NK-92 treated with Interleukin-12 subunit alpha and Interleukin-12 subunit beta, amount 100 ng/mL, for 24 hours (cell line): ENCODE results near the gene IFNL3.
"Not testable (repeated sequence)": the region's sequence is repeated elsewhere in the genome, so short reads cannot be mapped to it uniquely, and the experiment has no call there.

Experiments used
- DNase-seq: peaks from one replicate; lab custom pipeline; 2025; lab: John Stamatoyannopoulos, UW

Gene IFNL3

GRCh38 chr19:39244410-39245100 lies at the start of gene IFNL3:
Gene IFNL3 (minus strand): TSS chr19:39245006. CDS start chr19:39244967, 39 bp downstream.
- not testable (repeated sequence) for DNase-seq

DNA sequence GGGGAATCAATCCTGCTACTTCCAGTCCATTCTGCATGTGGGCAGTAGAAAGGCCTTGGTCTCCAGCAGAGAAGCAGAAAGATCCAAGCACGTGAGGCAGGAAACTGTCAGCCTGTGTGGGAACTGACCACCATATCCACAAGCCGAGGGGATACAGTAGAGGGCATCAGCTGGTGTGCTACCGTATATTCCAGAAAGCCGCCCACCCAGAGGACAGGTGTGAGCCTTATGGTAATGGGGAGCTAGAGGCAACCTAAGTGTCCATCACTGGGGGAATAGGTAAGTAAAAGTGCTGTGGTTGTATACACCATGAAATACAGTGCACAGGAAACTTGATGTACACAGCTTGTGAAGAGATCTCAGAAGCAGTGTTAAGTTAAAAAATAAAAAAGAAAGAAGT lies 48.6 kb upstream of the IFNL3 start:
- no peak for DNase-seq

GRCh38 chr19:39284032-39284431 lies 39.2 kb upstream of the IFNL3 start:
- DNase-seq: no peak

DNA sequence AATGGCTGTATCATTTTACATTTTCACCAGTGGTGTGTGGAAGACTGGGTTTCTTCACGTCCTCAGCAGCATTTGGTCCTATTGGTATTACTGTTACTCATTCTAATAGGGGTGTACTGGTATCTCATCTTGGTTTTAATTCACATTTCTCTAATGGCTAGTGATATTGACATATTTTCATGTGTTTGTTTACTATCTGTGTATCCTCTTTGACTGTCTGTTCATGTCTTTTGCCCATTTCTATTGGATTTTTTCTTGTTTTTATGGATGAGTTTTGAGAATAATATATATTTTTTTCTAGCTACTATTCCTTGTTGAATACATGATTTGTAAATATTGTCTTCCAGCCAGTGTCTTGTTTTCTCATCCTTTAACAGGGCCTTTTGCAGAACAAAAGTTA lies 37.2 kb upstream of the IFNL3 start:
- no peak for DNase-seq

DNA sequence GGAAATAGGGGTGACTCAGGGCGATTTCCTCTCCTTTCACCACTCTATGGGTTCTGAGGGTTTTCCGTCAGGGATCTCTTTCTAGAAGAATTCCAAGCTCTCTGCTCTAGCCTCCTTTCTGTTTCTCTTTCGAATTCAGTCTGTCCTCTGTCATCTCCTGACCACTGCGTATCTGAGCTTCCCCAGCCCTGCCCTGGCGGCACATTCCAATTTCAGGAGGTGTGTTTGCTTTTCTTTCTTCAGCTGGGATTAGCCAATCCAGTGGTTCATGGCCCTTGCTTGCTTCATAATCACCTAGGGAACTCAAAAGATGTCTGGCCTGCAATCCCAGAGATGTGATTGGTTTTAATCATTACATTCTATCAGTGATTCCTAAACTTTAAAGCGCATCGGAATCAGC lies 32.8 kb upstream of the IFNL3 start:
- DNase-seq: no peak

- DNase-seq: no peak
Observed at GRCh38 chr19:39276740-39277139, 31.9 kb upstream of the IFNL3 start.

- no peak for DNase-seq
Observed at GRCh38 chr19:39275578-39275977, 30.8 kb upstream of the IFNL3 start.

- not testable (repeated sequence) for DNase-seq
Observed at GRCh38 chr19:39273859-39274258, 29.1 kb upstream of the IFNL3 start.

GRCh38 chr19:39270036-39270871 lies 25.4 kb upstream of the IFNL3 start:
- no peak for DNase-seq

- DNase-seq: not testable (repeated sequence)
Observed at GRCh38 chr19:39269369-39269768, 24.6 kb upstream of the IFNL3 start.

DNA sequence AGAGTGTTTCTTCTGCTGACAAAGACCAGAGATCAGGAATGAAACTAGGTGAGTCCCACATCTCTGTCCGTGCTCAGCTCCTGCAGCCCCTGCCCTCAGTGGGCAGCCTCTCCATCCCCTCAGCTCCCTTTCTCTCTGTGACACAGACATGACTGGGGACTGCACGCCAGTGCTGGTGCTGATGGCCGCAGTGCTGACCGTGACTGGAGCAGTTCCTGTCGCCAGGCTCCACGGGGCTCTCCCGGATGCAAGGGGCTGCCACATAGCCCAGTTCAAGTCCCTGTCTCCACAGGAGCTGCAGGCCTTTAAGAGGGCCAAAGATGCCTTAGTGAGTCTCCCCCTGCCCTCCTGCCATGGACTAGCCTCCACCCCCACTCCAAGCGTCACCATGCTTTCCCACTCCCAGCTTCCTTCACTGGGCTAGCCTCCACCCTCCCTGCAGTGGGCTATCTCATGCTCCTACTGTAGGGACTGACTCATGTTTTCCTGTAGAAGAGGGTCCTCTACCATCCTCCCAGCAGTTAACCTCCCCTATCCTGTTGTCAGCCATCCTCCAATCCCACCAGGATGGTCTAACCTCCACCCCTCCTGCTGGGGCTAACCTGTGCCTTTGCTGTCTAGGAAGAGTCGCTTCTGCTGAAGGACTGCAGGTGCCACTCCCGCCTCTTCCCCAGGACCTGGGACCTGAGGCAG lies 23.9 kb upstream of the IFNL3 start:
- not testable (repeated sequence) for DNase-seq

GRCh38 chr19:39268085-39268484 lies 23.3 kb upstream of the IFNL3 start, which contains the start of gene IFNL2:
Gene IFNL2 (plus strand): TSS chr19:39268396. CDS start chr19:39268569, 173 bp downstream.
- not testable (repeated sequence) for DNase-seq

DNA sequence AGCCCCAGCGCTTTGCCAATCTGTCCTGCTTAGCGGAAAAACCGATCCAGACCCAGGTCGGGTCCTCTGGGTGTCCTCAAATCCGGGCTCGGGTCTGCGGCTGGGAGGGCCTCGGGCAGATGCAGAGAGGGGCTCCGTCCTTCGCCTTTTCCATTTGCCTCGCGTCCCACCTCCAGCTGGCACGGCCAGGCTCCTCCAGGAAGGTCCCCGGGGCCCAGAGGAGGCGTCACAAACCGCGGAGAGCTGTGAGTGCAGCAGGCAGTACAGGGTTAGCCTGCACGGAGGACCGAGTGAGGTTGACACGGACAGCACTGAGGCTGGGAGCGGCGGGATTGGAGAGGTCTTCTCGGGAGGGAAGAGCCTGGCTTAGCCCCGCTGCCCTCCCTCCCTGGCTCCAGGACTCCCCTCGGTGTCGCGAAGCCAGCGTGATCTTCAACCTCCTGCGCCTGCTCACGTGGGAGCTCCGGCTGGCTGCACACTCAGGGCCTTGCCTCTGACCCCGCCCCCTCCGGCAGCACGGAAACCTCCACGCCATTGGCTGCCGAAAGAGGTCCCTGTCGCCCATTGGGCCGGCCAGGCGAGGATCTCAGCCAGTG lies 20.6 kb upstream of the IFNL3 start:
- DNase-seq: no peak

DNA sequence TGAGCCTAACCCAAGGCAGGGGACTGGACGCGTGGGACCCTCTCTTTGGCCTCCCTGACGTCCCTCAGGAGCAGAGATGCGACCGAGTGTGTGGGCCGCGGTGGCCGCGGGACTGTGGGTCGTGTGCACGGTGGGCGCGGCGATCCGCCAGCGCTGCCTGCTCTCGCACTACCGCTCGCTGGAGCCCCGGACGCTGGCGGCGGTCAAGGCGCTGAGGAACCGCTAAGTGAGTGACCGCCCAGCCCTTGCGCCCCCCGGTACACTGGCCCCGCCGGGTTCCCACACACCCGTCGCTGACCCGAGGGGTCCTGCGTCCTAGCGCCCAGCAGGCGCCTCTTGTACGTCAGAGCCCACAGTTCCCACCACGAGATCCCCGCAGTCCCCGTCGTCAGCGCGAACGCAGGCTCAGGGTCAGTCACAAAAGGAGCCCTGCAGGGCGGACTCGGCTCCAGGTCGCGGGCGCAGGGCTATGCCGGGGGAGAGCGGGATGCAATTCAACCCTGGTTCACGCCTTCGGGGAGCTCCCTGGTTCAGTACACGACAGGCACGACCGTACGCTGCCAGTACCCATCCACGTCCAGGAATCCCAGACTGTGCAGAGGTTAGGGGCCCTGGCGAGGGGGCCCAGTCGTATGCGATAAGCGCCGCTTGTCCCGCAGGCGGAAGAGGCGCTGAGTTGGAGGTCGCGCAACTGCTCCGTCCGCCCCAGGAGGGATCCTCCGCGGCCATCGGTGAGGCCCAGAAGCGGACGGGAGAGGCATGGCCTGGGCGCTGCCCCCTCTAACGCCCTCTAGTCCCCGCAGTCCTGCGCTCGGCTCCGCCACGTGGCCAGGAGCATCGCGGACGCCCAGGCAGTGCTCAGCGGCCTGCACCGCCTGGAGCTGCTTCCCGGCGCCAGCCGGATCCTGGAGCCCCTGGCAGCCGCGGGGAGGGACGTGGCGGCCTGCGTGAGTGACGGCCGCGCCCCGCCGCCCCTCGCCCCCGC lies 19.8 kb upstream of the IFNL3 start:
- no peak for DNase-seq

GRCh38 chr19:39263912-39264305 lies 19.1 kb upstream of the IFNL3 start:
- DNase-seq: no peak

DNA sequence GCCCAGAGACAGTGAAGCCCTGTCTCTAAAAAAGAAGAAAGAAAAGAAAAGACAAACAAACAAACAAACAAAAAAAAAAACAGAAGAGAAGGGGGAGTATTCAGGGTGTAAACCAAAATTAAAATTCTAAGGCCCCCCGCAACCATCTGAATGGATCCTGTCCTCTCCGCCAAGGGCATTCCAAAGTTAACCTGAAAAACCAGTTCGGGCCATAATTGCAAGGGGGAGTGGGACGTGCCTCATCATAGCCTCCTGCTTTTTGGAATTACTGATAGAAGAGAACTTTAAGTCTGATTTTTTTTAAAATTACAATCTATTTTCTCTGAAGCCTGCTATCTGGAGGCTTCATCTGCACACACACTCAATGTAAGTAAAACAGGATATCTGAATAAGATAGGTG lies 17.7 kb upstream of the IFNL3 start:
- DNase-seq: no peak

- no peak for DNase-seq
Observed at GRCh38 chr19:39261704-39262103, 16.9 kb upstream of the IFNL3 start.

DNA sequence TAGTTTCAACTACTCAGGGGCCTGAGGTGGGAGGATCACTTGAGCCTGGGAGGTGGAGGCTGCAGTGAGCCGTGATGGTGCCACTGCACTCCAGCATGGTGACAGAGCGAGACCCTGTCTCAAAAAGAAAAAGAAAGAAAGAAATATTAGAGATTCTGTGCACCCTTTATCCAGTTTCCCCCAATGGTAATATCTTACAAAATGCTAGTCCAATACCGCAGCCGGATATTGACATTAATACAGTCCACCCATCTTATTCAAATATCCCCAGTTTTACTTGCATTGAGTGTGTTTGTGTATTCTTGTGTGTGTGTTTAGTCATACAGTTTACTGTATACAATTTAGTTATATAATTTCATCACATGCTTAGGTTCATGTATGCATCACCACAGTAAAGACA lies 12.4 kb upstream of the IFNL3 start:
- DNase-seq: no peak

DNA sequence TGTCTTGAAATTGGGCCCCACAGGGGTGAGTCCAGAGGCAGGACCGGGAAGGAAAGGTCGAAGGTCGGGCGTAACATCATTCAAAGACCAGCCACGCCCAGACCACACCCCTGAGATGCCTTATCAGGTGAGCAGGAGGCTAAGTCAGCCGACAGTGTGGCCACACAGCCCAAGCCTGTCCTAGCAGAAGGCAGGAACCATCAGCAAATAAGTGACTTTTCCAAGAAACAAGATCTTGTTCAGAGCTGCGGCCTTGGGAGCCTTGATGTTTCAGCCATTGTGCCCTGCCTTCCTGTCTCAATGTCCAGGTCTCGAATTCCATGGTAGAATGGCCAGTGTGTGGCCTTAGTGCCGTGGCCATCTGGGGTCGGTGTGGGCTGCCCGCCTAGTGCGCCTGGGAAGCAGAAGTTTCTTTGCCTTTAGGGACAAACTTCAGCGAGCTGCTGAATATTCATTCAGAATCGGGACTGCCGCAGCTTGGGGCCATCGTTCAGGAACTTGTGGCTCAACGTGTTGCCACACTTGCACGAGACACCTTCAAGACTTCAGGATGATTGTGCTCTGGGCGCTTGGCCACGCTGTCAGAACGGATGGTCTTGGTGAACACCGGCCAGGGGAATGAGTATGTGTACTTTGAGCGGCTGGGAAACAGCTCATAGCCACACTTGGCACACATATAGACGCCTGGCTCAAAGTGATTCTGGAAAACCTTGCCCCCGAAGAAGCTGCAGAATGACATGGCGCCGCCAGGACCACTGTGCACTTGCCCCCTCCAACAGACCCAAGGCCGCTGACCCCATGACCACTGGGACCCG lies 9.9 kb upstream of the IFNL3 start:
- DNase-seq: no peak
